PC-9 (cell line): ENCODE measurements around the gene GCC2. TPM values are rescaled to one million over a fixed set of nuclear protein-coding genes. Genes with fewer than 3 reads are reported as not detected.

Source experiments
- BruUV-seq: library from RNA; stranded (reverse); fragments of 400-500 nt; replicated peaks from 2 replicates; lab custom pipeline; 2021; lab: Mats Ljungman, UMichigan
- CTCF ChIA-PET: fragments of 300-600 bp; sonication (Branson Sonifier 250); formaldehyde crosslinking; loops from one replicate; lab custom pipeline; 2022; ENCODE audit warnings: antibody characterized with exemption; lab: Charles Lee
- POLR2A ChIA-PET: fragments of 300-600 bp; sonication (Branson Sonifier 250); formaldehyde crosslinking; loops from one replicate; lab custom pipeline; 2022; ENCODE audit warnings: antibody characterized with exemption; ENCODE audit not compliant: unreplicated experiment; lab: Charles Lee
- DNase-seq, 2 experiments: peaks; one replicate each; pipeline versions ENCODE4 v3.0.0 to v3.0.0-alpha.2; 2015 to 2022; ENCODE audit warnings: mixed read lengths in 1 of 2
- H2AFZ ChIP-seq: fragments of 200-600 bp; sonication (generic); 2 replicates; pipeline ENCODE4 v1.8.1; 2017; ENCODE audit warnings: antibody characterized with exemption
- H3F3A ChIP-seq: fragments of 200-600 bp; sonication (generic); 2 replicates; pipeline ENCODE4 v1.8.1; 2017; ENCODE audit warnings: antibody characterized with exemption, mild to moderate bottlenecking, low read depth; ENCODE audit not compliant: insufficient read depth
- H3K27ac ChIP-seq: fragments of 200-600 bp; sonication (generic); 2 replicates; pipeline ENCODE4 v1.6.1; 2016; ENCODE audit warnings: mixed run types
- H3K27me3 ChIP-seq: fragments of 200-600 bp; sonication (generic); 2 replicates; pipeline ENCODE4 v1.6.1; 2016; ENCODE audit warnings: low read depth, mixed run types; ENCODE audit not compliant: insufficient read depth
- H3K36me3 ChIP-seq: fragments of 200-600 bp; sonication (generic); 2 replicates; pipeline ENCODE4 v1.6.1; 2016; ENCODE audit warnings: low read depth, mixed run types
- H3K4me1 ChIP-seq: fragments of 200-600 bp; sonication (generic); replicated peaks from 2 replicates; pipeline ENCODE4 v1.6.1; 2016; ENCODE audit warnings: mixed run types; ENCODE audit not compliant: insufficient read depth
- H3K4me2 ChIP-seq: fragments of 200-600 bp; sonication (generic); 2 replicates; pipeline ENCODE4 v1.6.1; 2017; ENCODE audit warnings: mixed run types
- H3K4me3 ChIP-seq: fragments of 200-600 bp; sonication (generic); 2 replicates; pipeline ENCODE4 v1.6.1; 2016; ENCODE audit warnings: mixed run types
- H3K79me2 ChIP-seq: fragments of 200-600 bp; sonication (generic); 2 replicates; pipeline ENCODE4 v1.6.1; 2017; ENCODE audit warnings: low read depth, mixed run types
- H3K9me2 ChIP-seq: fragments of 200-600 bp; sonication (generic); 2 replicates; pipeline ENCODE4 v1.8.1; 2017; ENCODE audit warnings: mild to moderate bottlenecking; ENCODE audit not compliant: insufficient read depth
- H3K9me3 ChIP-seq: fragments of 200-600 bp; sonication (generic); 2 replicates; pipeline ENCODE4 v1.8.1; 2016; ENCODE audit warnings: low read depth; ENCODE audit not compliant: insufficient read depth
- H4K20me1 ChIP-seq: fragments of 200-600 bp; sonication (generic); 2 replicates; pipeline ENCODE4 v1.8.1; 2017; ENCODE audit not compliant: insufficient read depth
- CTCF ChIP-seq: fragments of 200-600 bp; sonication (generic); conservative IDR thresholded peaks from 2 replicates; pipeline ENCODE4 v1.6.1; 2017; ENCODE audit warnings: mixed run types, antibody characterized with exemption, mild to moderate bottlenecking, moderate library complexity
- EZH2 ChIP-seq: fragments of 200-600 bp; sonication (generic); IDR thresholded peaks from 2 replicates; pipeline ENCODE4 v1.8.0; 2017; ENCODE audit warnings: antibody characterized with exemption, low read depth
- intact Hi-C: fragments of 100-400 bp; cut with micrococcal nuclease; formaldehyde crosslinking; loops from one replicate; pipeline ENCODE4 v1.10.0; 2022; ENCODE audit not compliant: unreplicated experiment
- total RNA-seq: library from RNA; stranded (reverse); gene quantifications from 2 replicates; pipeline ENCODE4 v1.2.3, GENCODE V29; 2021

GCC2 gene
- total RNA-seq, 1 experiment from 2014 or later: 49.1 TPM

- Histone ChIP-seq H2AFZ (no peak overlapping the region), H3K9me3 (peaks cover 10% of the 10 kb centered on the region), H3K27ac (no peak overlapping the region), H3F3A (peaks cover 12% of the 10 kb centered on the region; the same call in 1 of the 2 replicates), H3K9me2 (no peaks in the 10 kb centered on the region), H3K4me3 (no peak overlapping the region), H3K27me3 (no peaks in the 10 kb centered on the region), H3K4me1 (peaks cover 13% of the 10 kb centered on the region), H3K36me3 (no peaks in the 10 kb centered on the region), H4K20me1 (no peaks in the 10 kb centered on the region), H3K4me2 (no peak overlapping the region), H3K79me2 (no peaks in the 10 kb centered on the region)
- no peak for DNase-seq
- no TSS peak for BruUV-seq
- ChIA-PET CTCF (no interaction called here), POLR2A (no interaction called here)
- no peak for TF ChIP-seq EZH2
- no peak for TF ChIP-seq CTCF
- intact Hi-C loops: no loop called here
Measured at GRCh38 chr2:108409768-108410167, 39.2 kb upstream of the GCC2 start.

GRCh38 chr2:108412995-108413710, 35.9 kb upstream of the GCC2 start:
- H4K20me1 ChIP-seq: no peaks in the 10 kb centered on the region
- H3K27me3 ChIP-seq: no peaks in the 10 kb centered on the region
- no peak overlapping the region for H3K4me3 ChIP-seq
- H3F3A ChIP-seq: peaks cover 12% of the 10 kb centered on the region; the same call in 1 of the 2 replicates
- H3K9me2 ChIP-seq: no peaks in the 10 kb centered on the region
- ChIA-PET POLR2A (no interaction called here), CTCF (no interaction called here)
- no peaks in the 10 kb centered on the region for H3K9me3 ChIP-seq
- peak overlapping the region; percentile 55 for H3K27ac ChIP-seq
- H3K36me3 ChIP-seq: no peaks in the 10 kb centered on the region
- H2AFZ ChIP-seq: no peak overlapping the region
- no peak for TF ChIP-seq EZH2
- TF ChIP-seq CTCF: no peak
- no TSS peak for BruUV-seq
- intact Hi-C loops: no loop called here
- H3K4me1 ChIP-seq: peaks cover 13% of the 10 kb centered on the region
- peak; percentile 85 to 91 for DNase-seq
- no peaks in the 10 kb centered on the region for H3K79me2 ChIP-seq
- H3K4me2 ChIP-seq: peak overlapping the region; percentile 9

GRCh38 chr2:108413711-108414095, 35.3 kb upstream of the GCC2 start:
- DNase-seq: no peak
- Histone ChIP-seq H3K36me3 (no peaks in the 10 kb centered on the region), H3K79me2 (no peaks in the 10 kb centered on the region), H3K4me1 (peaks cover 13% of the 10 kb centered on the region), H3K4me2 (peak overlapping the region; percentile 9; the same call in 1 of the 2 replicates), H3K27ac (peak overlapping the region; percentile 55), H3K9me2 (no peaks in the 10 kb centered on the region), H3K9me3 (no peaks in the 10 kb centered on the region), H4K20me1 (no peaks in the 10 kb centered on the region), H3F3A (peaks cover 12% of the 10 kb centered on the region; the same call in 1 of the 2 replicates), H3K4me3 (no peak overlapping the region), H3K27me3 (no peaks in the 10 kb centered on the region), H2AFZ (no peak overlapping the region)
- no TSS peak for BruUV-seq
- intact Hi-C loops: no loop called here
- CTCF ChIA-PET: no interaction called here
- POLR2A ChIA-PET: no interaction called here
- TF ChIP-seq CTCF: no peak
- TF ChIP-seq EZH2: no peak
